ENCODE data around the gene FLRT1. TPM values are rescaled to one million over a fixed set of nuclear protein-coding genes. Genes with fewer than 3 reads are reported as not detected.

Gene FLRT1
- total RNA-seq, 1 experiment from 2014 or later = 0.39 TPM

- DNase-seq = no peak
- Histone ChIP-seq H3K4me1 (no peaks in the 10 kb centered on the region), H3K36me3 (ENCODE audit: control insufficient read depth, insufficient read depth, low read length) (no peaks in the 10 kb centered on the region), H3K27me3 (replicated peaks; ENCODE audit: control insufficient read depth, insufficient read depth, low read length) (no peaks in the 10 kb centered on the region), H3K9me3 (no peaks in the 10 kb centered on the region), H3K4me3 (ENCODE audit: low read depth, low read length) (no peak overlapping the region)
- no TSS peak for BruUV-seq (replicated peaks)
- ChIA-PET POLR2A (no interaction called here), CTCF (no interaction called here)
- TF ChIP-seq CTCF (IDR thresholded peaks at IDR 0.05; ENCODE audit: insufficient read depth in 1 of 2, low read depth in 1 of 2, low read length in 1 of 2, severe bottlenecking in 1 of 2, unreplicated experiment in 1 of 2) = no peak
- Mint-ChIP-seq H3K4me3 (ENCODE audit: unreplicated experiment) (no peak overlapping the region), H3K36me3 (ENCODE audit: insufficient read depth, unreplicated experiment) (no peaks in the 10 kb centered on the region), H3K27ac (ENCODE audit: unreplicated experiment) (no peak overlapping the region), H3K27me3 (ENCODE audit: insufficient read depth, unreplicated experiment) (no peaks in the 10 kb centered on the region), H3K9me3 (ENCODE audit: unreplicated experiment) (no peaks in the 10 kb centered on the region), H3K4me1 (ENCODE audit: low read depth, unreplicated experiment) (no peaks in the 10 kb centered on the region)
- intact Hi-C loops (cut with micrococcal nuclease; ENCODE audit: unreplicated experiment) = no loop called here
Measured at GRCh38 chr11:64055077-64055476, 19.3 kb downstream of the FLRT1 start.

DNA sequence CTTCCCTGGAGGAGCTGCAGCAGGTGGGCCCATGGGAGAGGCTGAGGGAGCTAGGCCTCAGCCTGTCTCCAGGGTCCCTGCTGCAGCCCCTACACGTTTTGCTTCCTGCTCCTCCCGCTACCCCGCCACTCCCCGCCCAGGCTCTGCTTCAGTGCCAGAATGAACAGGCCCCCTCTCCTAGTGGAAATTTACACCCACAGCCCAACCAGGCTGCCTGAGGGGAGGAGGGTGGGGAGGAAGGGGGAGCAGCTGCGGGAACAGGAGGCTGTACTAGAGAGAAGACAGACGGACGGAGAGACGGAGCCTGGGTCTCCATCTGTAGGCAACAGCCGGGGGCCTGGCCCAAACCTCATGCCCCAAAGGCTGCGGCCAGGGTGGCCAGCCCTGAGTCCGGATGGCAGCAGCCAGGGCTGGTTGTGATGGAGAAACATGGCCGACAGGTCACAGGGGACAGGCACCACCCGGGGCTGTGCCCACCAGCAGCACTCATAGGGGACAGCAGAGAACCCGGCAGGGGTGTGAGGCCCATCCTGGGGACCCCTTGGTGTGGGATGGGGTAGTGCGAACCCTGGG, 20.6 kb downstream of the FLRT1 start:
- intact Hi-C loops (cut with micrococcal nuclease; ENCODE audit: unreplicated experiment) = no loop called here
- no peaks in the 10 kb centered on the region for H3K36me3 Mint-ChIP-seq (ENCODE audit: insufficient read depth, unreplicated experiment)
- no peak overlapping the region for H3K27ac Mint-ChIP-seq (ENCODE audit: unreplicated experiment)
- Histone ChIP-seq H3K9me3 (no peaks in the 10 kb centered on the region), H3K4me1 (no peaks in the 10 kb centered on the region), H3K4me3 (ENCODE audit: low read depth, low read length) (no peak overlapping the region), H3K36me3 (ENCODE audit: control insufficient read depth, insufficient read depth, low read length) (no peaks in the 10 kb centered on the region), H3K27me3 (replicated peaks; ENCODE audit: control insufficient read depth, insufficient read depth, low read length) (no peaks in the 10 kb centered on the region)
- POLR2A ChIA-PET = no interaction called here
- no peaks in the 10 kb centered on the region for H3K4me1 Mint-ChIP-seq (ENCODE audit: low read depth, unreplicated experiment)
- no TSS peak for BruUV-seq (replicated peaks)
- H3K27me3 Mint-ChIP-seq (ENCODE audit: insufficient read depth, unreplicated experiment) = no peaks in the 10 kb centered on the region
- no peak for TF ChIP-seq CTCF (IDR thresholded peaks at IDR 0.05; ENCODE audit: insufficient read depth in 1 of 2, low read depth in 1 of 2, low read length in 1 of 2, severe bottlenecking in 1 of 2, unreplicated experiment in 1 of 2)
- CTCF ChIA-PET = interaction anchor here (0.5 kb wide), 1 partner anchor 248 kb away, joined by 3 read pairs; no protein-coding TSS in a partner anchor
- no peak for DNase-seq
- no peaks in the 10 kb centered on the region for H3K9me3 Mint-ChIP-seq (ENCODE audit: unreplicated experiment)
- H3K4me3 Mint-ChIP-seq (ENCODE audit: unreplicated experiment) = no peak overlapping the region

- BruUV-seq (replicated peaks) = no TSS peak
- POLR2A ChIA-PET = no interaction called here
- H3K4me1 Mint-ChIP-seq (ENCODE audit: low read depth, unreplicated experiment) = no peaks in the 10 kb centered on the region
- no peak for TF ChIP-seq CTCF (IDR thresholded peaks at IDR 0.05; ENCODE audit: insufficient read depth in 1 of 2, low read depth in 1 of 2, low read length in 1 of 2, severe bottlenecking in 1 of 2, unreplicated experiment in 1 of 2)
- Histone ChIP-seq H3K4me1 (no peaks in the 10 kb centered on the region), H3K36me3 (ENCODE audit: control insufficient read depth, insufficient read depth, low read length) (no peaks in the 10 kb centered on the region), H3K9me3 (no peaks in the 10 kb centered on the region), H3K4me3 (ENCODE audit: low read depth, low read length) (no peak overlapping the region), H3K27me3 (replicated peaks; ENCODE audit: control insufficient read depth, insufficient read depth, low read length) (no peaks in the 10 kb centered on the region)
- no peaks in the 10 kb centered on the region for H3K27me3 Mint-ChIP-seq (ENCODE audit: insufficient read depth, unreplicated experiment)
- H3K27ac Mint-ChIP-seq (ENCODE audit: unreplicated experiment) = no peak overlapping the region
- intact Hi-C loops (cut with micrococcal nuclease; ENCODE audit: unreplicated experiment) = no loop called here
- H3K36me3 Mint-ChIP-seq (ENCODE audit: insufficient read depth, unreplicated experiment) = no peaks in the 10 kb centered on the region
- CTCF ChIA-PET = interaction anchor here (0.5 kb wide), 1 partner anchor 249 kb away, joined by 3 read pairs; no protein-coding TSS in a partner anchor
- no peaks in the 10 kb centered on the region for H3K9me3 Mint-ChIP-seq (ENCODE audit: unreplicated experiment)
- no peak overlapping the region for H3K4me3 Mint-ChIP-seq (ENCODE audit: unreplicated experiment)
- DNase-seq = no peak
Measured at GRCh38 chr11:64056861-64057260, 21.1 kb downstream of the FLRT1 start.
